K562 (cell line): ENCODE results near the gene CD3D. TPM values are rescaled to one million over a fixed set of nuclear protein-coding genes. Genes with fewer than 3 reads are reported as not detected.

Experiments
- ARID1B ChIP-seq: fragments of 450-650 bp; IDR thresholded peaks from 2 replicates; pipeline ENCODE4 v1.6.1; 2016; ENCODE audit warnings: antibody characterized with exemption, mild to moderate bottlenecking, inconsistent platforms
- ARNT ChIP-seq, 2 experiments: fragments of 450-650 bp; IDR thresholded peaks; 2 replicates each; pipeline ENCODE4 v1.6.1; 2016; ENCODE audit warnings: mild to moderate bottlenecking in 1 of 2
- CBFA2T2 ChIP-seq: fragments of 450-650 bp; conservative IDR thresholded peaks from 2 replicates; pipeline ENCODE4 v1.6.1; 2017; ENCODE audit warnings: mild to moderate bottlenecking
- CBFA2T3 ChIP-seq: fragments of 450-650 bp; IDR thresholded peaks from 2 replicates; pipeline ENCODE4 v1.6.1; 2017
- NEUROD1 ChIP-seq: fragments of 150-350 bp; IDR thresholded peaks from 2 replicates; pipeline ENCODE4 v1.6.1; 2014; ENCODE audit warnings: borderline replicate concordance, low read length, low read depth; ENCODE audit not compliant: partially characterized antibody
- NONO ChIP-seq, 2 experiments: fragments of 200-400 bp in 1 of 2; fragments of 450-650 bp in 1 of 2; formaldehyde crosslinking in 1 of 2; IDR thresholded peaks; 2 replicates each; pipeline ENCODE4 v1.6.1; 2017; ENCODE audit warnings: low read depth in 2 of 2, mild to moderate bottlenecking in 2 of 2, moderate library complexity in 2 of 2, low read length in 1 of 2
- SREBF1 ChIP-seq: fragments of 150-350 bp; IDR thresholded peaks from 2 replicates; pipeline ENCODE4 v1.6.1; 2014; ENCODE audit warnings: antibody characterized with exemption, low read depth, low read length, borderline replicate concordance
- TCF3 ChIP-seq: sonication (generic); formaldehyde crosslinking; IDR thresholded peaks from 2 replicates; pipeline ENCODE4 v1.4.0; 2020; ENCODE audit warnings: mild to moderate bottlenecking, missing genetic modification reagents
- TGIF2 ChIP-seq: sonication (generic); formaldehyde crosslinking; IDR thresholded peaks from 2 replicates; pipeline ENCODE4 v1.8.1; 2022; ENCODE audit warnings: mild to moderate bottlenecking, missing genetic modification reagents, moderate library complexity
- ZNF318 ChIP-seq, 2 experiments: fragments of 450-650 bp; IDR thresholded peaks; 2 replicates each; pipeline ENCODE4 v1.6.1; 2016; ENCODE audit warnings: mild to moderate bottlenecking in 2 of 2, borderline replicate concordance in 1 of 2, low read depth in 1 of 2, moderate library complexity in 1 of 2
- polyA plus RNA-seq, 8 experiments: library from polyadenylated mRNA; depleted of rRNA in 4 of 8; stranded (reverse) in 5 of 8; unstranded in 3 of 8; fragments of >200 nt; fragmentation: Nextera tagmentation in 2 of 8; fragmentation: Illumina TruSeq in 1 of 8; extraction: Ambion mirVana in 2 of 8; extraction: Trizol in 1 of 8; gene quantifications; 2 replicates each; pipeline versions ENCODE4 v1.2.1 to v1.2.3, GENCODE V29; 2011 to 2014; ENCODE audit warnings: inconsistent platforms in 1 of 8, missing spikeins in 1 of 8
- total RNA-seq, 7 experiments: library from RNA; depleted of rRNA in 6 of 7; stranded (reverse); fragments of >200 nt in 6 of 7; fragmentation: Illumina TruSeq in 2 of 7; extraction: Trizol in 2 of 7; gene quantifications; 2 replicates each; pipeline versions ENCODE4 v1.2.1 to v1.2.3, GENCODE V29; 2011 to 2021; ENCODE audit warnings: low replicate concordance in 1 of 7

CD3D gene
- total and polyA plus RNA-seq, 9 of the 15 experiments (the other 6 are each of a cell fraction or from before 2014, with no cell fraction given), result 36.2 to 238 (median 67.1) TPM

DNA sequence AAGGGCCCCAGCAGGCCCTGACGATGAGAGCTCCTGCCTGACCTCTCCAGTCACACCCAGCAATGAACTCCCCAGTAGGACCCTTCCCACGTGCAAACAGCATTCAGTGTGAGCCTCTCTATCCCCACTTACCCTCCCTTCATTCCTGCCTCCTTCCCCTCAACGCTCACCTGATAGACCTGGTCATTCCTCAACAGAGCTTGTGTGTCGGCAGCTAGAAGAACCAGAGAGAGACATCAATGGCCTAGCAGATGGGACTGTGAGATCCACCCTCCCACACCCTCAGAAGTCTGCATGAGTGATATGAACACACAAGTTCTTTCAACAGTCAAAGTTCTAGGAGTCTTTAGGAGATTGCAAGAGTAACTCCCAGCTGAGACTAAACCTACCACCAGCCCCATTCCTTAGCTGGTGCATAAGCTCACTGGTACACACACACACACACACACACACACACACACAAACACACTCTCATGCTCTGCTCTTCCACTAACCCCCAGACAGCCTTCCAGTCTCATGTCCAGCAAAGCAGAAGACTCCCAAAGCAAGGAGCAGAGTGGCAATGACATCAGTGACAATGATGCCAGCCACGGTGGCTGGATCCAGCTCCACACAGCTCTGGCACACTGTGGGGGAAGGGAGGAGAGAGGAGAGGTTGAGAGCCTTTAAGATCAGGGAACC, 3.1 kb downstream of the CD3D start (continued):
- TF ChIP-seq ZNF318 (IDR thresholded peaks at IDR 0.05; ENCODE audit: borderline replicate concordance in 1 of 2, low read depth in 1 of 2) (no peak), CBFA2T3 (peak; percentile 67), SREBF1 (no peak), TCF3 (CRISPR knock-in tag) (peak; percentile 71), ARNT (IDR thresholded peaks at IDR 0.05) (no peak), NEUROD1 (no peak), NONO (IDR thresholded peaks at IDR 0.05; ENCODE audit: low read depth in 2 of 2, low read length in 1 of 2) (no peak), CBFA2T2 (0 out of 2 replicates have a peak, but pooled peaks have one; percentile 22), TGIF2 (CRISPR knock-in tag) (no peak), ARID1B (peak; percentile 45)
